HG03097 (cell line): ENCODE data around the gene LAMC1.
A peak's percentile ranks its signal among the peaks of the same experiment; 100 is the strongest.
"Not testable (repeated sequence)": the region's sequence is repeated elsewhere in the genome, so short reads cannot be mapped to it uniquely, and the experiment has no call there.

Experiments
- ATAC-seq: cut with Tn5 transposase; IDR thresholded peaks from one replicate; pipeline ENCODE4 v1.9.1; 2021; ENCODE audit not compliant: unreplicated experiment, low FRiP score

LAMC1 gene

GRCh38 chr1:183040547-183040971 lies 17.3 kb downstream of the LAMC1 start:
- no peak for ATAC-seq

- ATAC-seq = no peak
Observed at GRCh38 chr1:183043254-183043653, 20.0 kb downstream of the LAMC1 start.

- ATAC-seq = no peak
Observed at GRCh38 chr1:183043872-183044854, 20.9 kb downstream of the LAMC1 start.

GRCh38 chr1:183044893-183045649 lies 21.9 kb downstream of the LAMC1 start:
- no peak for ATAC-seq

GRCh38 chr1:183048087-183049085 lies 25.2 kb downstream of the LAMC1 start:
- peak; percentile 90 for ATAC-seq

- ATAC-seq = no peak
Observed at GRCh38 chr1:183051546-183051945, 28.3 kb downstream of the LAMC1 start.

- no peak for ATAC-seq
Observed at GRCh38 chr1:183052861-183053260, 29.6 kb downstream of the LAMC1 start.

- ATAC-seq = no peak
Observed at GRCh38 chr1:183058851-183059502, 35.8 kb downstream of the LAMC1 start.

- ATAC-seq = no peak
Observed at GRCh38 chr1:183061194-183061593, 38.0 kb downstream of the LAMC1 start.

- no peak for ATAC-seq
Observed at GRCh38 chr1:183063349-183063748, 40.1 kb downstream of the LAMC1 start.

GRCh38 chr1:183065168-183065706 lies 42.0 kb downstream of the LAMC1 start:
- ATAC-seq = no peak

- not testable (repeated sequence) for ATAC-seq
Observed at GRCh38 chr1:183066432-183066831, 43.2 kb downstream of the LAMC1 start.

GRCh38 chr1:183069562-183070216 lies 46.5 kb downstream of the LAMC1 start:
- ATAC-seq = no peak

GRCh38 chr1:183070234-183070922 lies 47.2 kb downstream of the LAMC1 start:
- no peak for ATAC-seq

- ATAC-seq = peak; percentile 76
Observed at GRCh38 chr1:183070923-183071618, 47.9 kb downstream of the LAMC1 start.

- ATAC-seq = not testable (repeated sequence)
Observed at GRCh38 chr1:183072595-183072994, 49.4 kb downstream of the LAMC1 start.

- no peak for ATAC-seq
Observed at GRCh38 chr1:183073320-183073719, 50.1 kb downstream of the LAMC1 start.

GRCh38 chr1:183074215-183074614 lies 51.0 kb downstream of the LAMC1 start:
- ATAC-seq = no peak
